Transverse colon (tissue), 4 donors: ENCODE data around the gene MAGI1.

Experiments
- POLR2AphosphoS5 ChIP-seq, 3 donors: sonication (generic); formaldehyde crosslinking; IDR thresholded peaks; one replicate each; pipeline ENCODE4 v1.6.1; 2016; ENCODE audit warnings: antibody characterized with exemption in 3 of 3
- TF ChIP-seq, protein P1 (sequence below), 5 experiments: fragments of 200-600 bp in 3 of 5; fragments of 450-650 bp in 2 of 5; sonication (generic) in 3 of 5; IDR thresholded peaks; 1 replicate in 2 of 5; 2 replicates in 3 of 5; pipeline ENCODE4 v1.5.1; 2016 to 2017; ENCODE audit warnings: antibody characterized with exemption in 5 of 5, inconsistent platforms in 3 of 5, mild to moderate bottlenecking in 2 of 5, moderate library complexity in 1 of 5

DNA sequence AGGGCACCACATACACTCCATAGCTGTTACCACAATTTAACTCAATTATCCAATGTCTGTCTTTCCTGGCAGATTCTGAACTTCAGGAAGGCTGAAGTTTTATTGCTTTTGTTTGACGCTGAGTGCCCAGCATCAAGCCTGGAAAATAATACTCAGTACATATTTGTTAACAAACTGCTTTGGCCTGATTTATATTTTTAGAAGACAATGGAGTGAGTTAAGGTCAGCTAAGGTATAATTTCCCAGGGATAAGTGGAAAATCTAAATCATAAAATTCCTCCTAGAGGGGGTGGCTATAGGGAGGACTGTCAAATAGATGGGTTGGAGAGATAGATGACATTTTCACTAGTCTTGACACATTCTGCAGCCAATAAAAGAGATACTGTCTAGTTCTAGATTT is 691.6 kb downstream of the MAGI1 start:
- TF ChIP-seq, protein P1, sequence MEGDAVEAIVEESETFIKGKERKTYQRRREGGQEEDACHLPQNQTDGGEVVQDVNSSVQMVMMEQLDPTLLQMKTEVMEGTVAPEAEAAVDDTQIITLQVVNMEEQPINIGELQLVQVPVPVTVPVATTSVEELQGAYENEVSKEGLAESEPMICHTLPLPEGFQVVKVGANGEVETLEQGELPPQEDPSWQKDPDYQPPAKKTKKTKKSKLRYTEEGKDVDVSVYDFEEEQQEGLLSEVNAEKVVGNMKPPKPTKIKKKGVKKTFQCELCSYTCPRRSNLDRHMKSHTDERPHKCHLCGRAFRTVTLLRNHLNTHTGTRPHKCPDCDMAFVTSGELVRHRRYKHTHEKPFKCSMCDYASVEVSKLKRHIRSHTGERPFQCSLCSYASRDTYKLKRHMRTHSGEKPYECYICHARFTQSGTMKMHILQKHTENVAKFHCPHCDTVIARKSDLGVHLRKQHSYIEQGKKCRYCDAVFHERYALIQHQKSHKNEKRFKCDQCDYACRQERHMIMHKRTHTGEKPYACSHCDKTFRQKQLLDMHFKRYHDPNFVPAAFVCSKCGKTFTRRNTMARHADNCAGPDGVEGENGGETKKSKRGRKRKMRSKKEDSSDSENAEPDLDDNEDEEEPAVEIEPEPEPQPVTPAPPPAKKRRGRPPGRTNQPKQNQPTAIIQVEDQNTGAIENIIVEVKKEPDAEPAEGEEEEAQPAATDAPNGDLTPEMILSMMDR (IDR thresholded peaks at IDR 0.05) = no peak
- TF ChIP-seq POLR2AphosphoS5 (IDR thresholded peaks at IDR 0.05) = no peak
